SKM-1 treated with dmso at 0.1 percent for 144 hours (cell line): ENCODE measurements around the gene RGS10.
"Not testable (repeated sequence)": the region's sequence is repeated elsewhere in the genome, so short reads cannot be mapped to it uniquely, and the experiment has no call there.

Experiments used
- DNase-seq: peaks from one replicate; lab custom pipeline; 2025; ENCODE audit not compliant: unreplicated experiment; lab: John Stamatoyannopoulos, UW

Gene RGS10

GRCh38 chr10:119542357-119542987 lies at the start of gene RGS10:
RGS10 (minus strand) TSS chr10:119542719; CDS start chr10:119542638, 81 bp downstream.
- peak; percentile 91 for DNase-seq

- DNase-seq, result no peak
Measured at GRCh38 chr10:119588071-119588470, 45.6 kb upstream of the RGS10 start.

- no peak for DNase-seq
Measured at GRCh38 chr10:119578355-119578754, 35.8 kb upstream of the RGS10 start.

GRCh38 chr10:119575991-119576390 lies 33.5 kb upstream of the RGS10 start:
- DNase-seq, result no peak

GRCh38 chr10:119575506-119575905 lies 33.0 kb upstream of the RGS10 start:
- no peak for DNase-seq

GRCh38 chr10:119567978-119568377 lies 25.5 kb upstream of the RGS10 start:
- DNase-seq, result no peak

GRCh38 chr10:119562097-119562496 lies 19.6 kb upstream of the RGS10 start:
- DNase-seq, result no peak

- DNase-seq, result not testable (repeated sequence)
Measured at GRCh38 chr10:119559511-119559910, 17.0 kb upstream of the RGS10 start.

GRCh38 chr10:119556081-119556480 lies 13.6 kb upstream of the RGS10 start:
- not testable (repeated sequence) for DNase-seq

- no peak for DNase-seq
Measured at GRCh38 chr10:119555178-119555784, 12.8 kb upstream of the RGS10 start.

GRCh38 chr10:119550827-119551226 lies 8.3 kb upstream of the RGS10 start:
- DNase-seq, result no peak

- DNase-seq, result no peak
Measured at GRCh38 chr10:119549247-119549999, 6.9 kb upstream of the RGS10 start.

GRCh38 chr10:119546009-119546408 lies 3.5 kb upstream of the RGS10 start:
- DNase-seq, result no peak

- no peak for DNase-seq
Measured at GRCh38 chr10:119545310-119545709, 2.8 kb upstream of the RGS10 start.

- no peak for DNase-seq
Measured at GRCh38 chr10:119543814-119544642, 1.5 kb upstream of the RGS10 start.

- DNase-seq, result peak; percentile 22
Measured at GRCh38 chr10:119542988-119543813, 682 bp upstream of the RGS10 start.

- DNase-seq, result no peak
Measured at GRCh38 chr10:119541459-119542356, 811 bp downstream of the RGS10 start.

- no peak for DNase-seq
Measured at GRCh38 chr10:119541046-119541445, 1.5 kb downstream of the RGS10 start.

- no peak for DNase-seq
Measured at GRCh38 chr10:119540038-119540437, 2.5 kb downstream of the RGS10 start.
